Neural progenitor cell (in vitro differentiated cells): ENCODE results near the gene TLCD2. TPM values are rescaled to one million over a fixed set of nuclear protein-coding genes. Genes with fewer than 3 reads are reported as not detected.
"Not testable (repeated sequence)": the region's sequence is repeated elsewhere in the genome, so short reads cannot be mapped to it uniquely, and the experiment has no call there.

Source experiments
- DNase-seq: peaks from one replicate; pipeline ENCODE4 v3.0.0-alpha.2; 2016; ENCODE audit warnings: low spot score
- H2AFZ ChIP-seq: fragments of 200-600 bp; sonication (generic); replicated peaks from 2 replicates; pipeline ENCODE4 v1.6.1; 2016; ENCODE audit warnings: antibody characterized with exemption
- H3F3A ChIP-seq: fragments of 200-600 bp; sonication (generic); 2 replicates; pipeline ENCODE4 v1.6.1; 2016; ENCODE audit warnings: antibody characterized with exemption, low read depth
- H3K27ac ChIP-seq: fragments of 200-600 bp; sonication (generic); 2 replicates; pipeline ENCODE4 v1.5.1; 2016; ENCODE audit warnings: mild to moderate bottlenecking
- H3K27me3 ChIP-seq: fragments of 200-600 bp; sonication (generic); 2 replicates; pipeline ENCODE4 v1.6.1; 2016; ENCODE audit warnings: mild to moderate bottlenecking, moderate library complexity
- H3K36me3 ChIP-seq: fragments of 200-600 bp; sonication (generic); 2 replicates; pipeline ENCODE4 v1.5.1; 2016
- H3K4me1 ChIP-seq: fragments of 200-600 bp; sonication (generic); 2 replicates; pipeline ENCODE4 v1.6.1; 2016; ENCODE audit warnings: mixed run types
- H3K4me2 ChIP-seq: fragments of 200-600 bp; sonication (generic); 2 replicates; pipeline ENCODE4 v1.6.1; 2016
- H3K4me3 ChIP-seq: fragments of 200-600 bp; sonication (generic); 2 replicates; pipeline ENCODE4 v1.5.1; 2016
- H3K79me2 ChIP-seq: fragments of 200-600 bp; sonication (generic); 2 replicates; pipeline ENCODE4 v1.6.1; 2016; ENCODE audit warnings: low read depth
- H3K9ac ChIP-seq: fragments of 200-600 bp; sonication (generic); 2 replicates; pipeline ENCODE4 v1.6.1; 2016
- H3K9me3 ChIP-seq: fragments of 200-600 bp; sonication (generic); 2 replicates; pipeline ENCODE4 v1.5.1; 2016; ENCODE audit warnings: low read depth
- H4K20me1 ChIP-seq: fragments of 200-600 bp; sonication (generic); 2 replicates; pipeline ENCODE4 v1.6.1; 2016; ENCODE audit warnings: low read depth
- H3K27ac Mint-ChIP-seq: 3 replicates; pipeline ENCODE4 v1.8.0; 2021; ENCODE audit warnings: mixed read lengths
- H3K27me3 Mint-ChIP-seq: 2 replicates; pipeline ENCODE4 v1.8.0; 2022; ENCODE audit warnings: low read depth, mild to moderate bottlenecking, inconsistent platforms, moderate library complexity, mixed read lengths; ENCODE audit not compliant: insufficient read depth
- H3K36me3 Mint-ChIP-seq: 3 replicates; pipeline ENCODE4 v1.8.0; 2021; ENCODE audit warnings: mixed read lengths
- H3K4me1 Mint-ChIP-seq: 3 replicates; pipeline ENCODE4 v1.8.0; 2021; ENCODE audit warnings: mixed read lengths
- H3K4me3 Mint-ChIP-seq: 3 replicates; pipeline ENCODE4 v1.8.0; 2021; ENCODE audit warnings: mild to moderate bottlenecking, moderate library complexity, mixed read lengths
- H3K9me3 Mint-ChIP-seq: 3 replicates; pipeline ENCODE4 v1.8.0; 2020; ENCODE audit warnings: mixed read lengths
- EZH2 ChIP-seq: fragments of 200-600 bp; sonication (generic); IDR thresholded peaks from 2 replicates; pipeline ENCODE4 v1.6.1; 2017; ENCODE audit warnings: antibody characterized with exemption, mild to moderate bottlenecking, moderate library complexity
- EZH2phosphoT487 ChIP-seq: fragments of 200-600 bp; sonication (generic); IDR thresholded peaks from 2 replicates; pipeline ENCODE4 v1.6.1; 2017; ENCODE audit warnings: antibody characterized with exemption
- microRNA counts: library from miRNA; unstranded; fragments of <30 nt; microRNA quantifications from one replicate; lab custom pipeline; 2016
- total RNA-seq: library from RNA; depleted of rRNA; stranded (reverse); fragments of >200 nt; gene quantifications from 2 replicates; pipeline ENCODE4 v1.2.3, GENCODE V29; 2015; ENCODE audit warnings: low replicate concordance
- TF ChIP-seq, protein P1 (sequence below): fragments of 200-600 bp; sonication (generic); IDR thresholded peaks from 2 replicates; pipeline ENCODE4 v1.5.1; 2017; ENCODE audit warnings: antibody characterized with exemption, mild to moderate bottlenecking

TLCD2 gene
- total RNA-seq, 1 donor from 2014 or later = 0.15 TPM

DNA sequence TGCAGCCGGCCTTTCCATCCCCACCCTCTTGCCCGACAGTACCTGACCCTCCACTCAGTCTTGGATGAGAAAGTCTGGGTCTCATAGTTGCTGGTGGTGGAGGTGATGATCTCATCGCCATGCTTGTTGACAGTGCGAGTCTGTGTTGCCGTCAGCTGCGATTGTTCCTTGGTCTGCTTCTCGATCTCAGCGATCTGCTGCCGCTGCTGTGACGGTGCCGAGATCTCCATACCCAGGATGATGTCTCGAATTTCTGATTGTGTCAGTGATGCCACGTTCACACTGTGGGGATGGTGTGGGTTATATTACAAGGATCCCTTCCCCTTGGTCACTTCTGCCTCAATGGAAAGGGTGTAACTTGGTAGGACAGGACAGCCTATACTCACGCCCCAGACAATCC lies 56.4 kb downstream of the TLCD2 start:
- Mint-ChIP-seq H3K27ac (no peak overlapping the region), H3K36me3 (peaks cover 48% of the 10 kb centered on the region), H3K27me3 (peaks cover 2% of the 10 kb centered on the region), H3K4me1 (peaks cover 7% of the 10 kb centered on the region), H3K4me3 (peak overlapping the region; percentile 28), H3K9me3 (no peaks in the 10 kb centered on the region)
- no peak overlapping the region for H3K9ac ChIP-seq
- no peaks in the 10 kb centered on the region for H3K9me3 ChIP-seq
- no peak overlapping the region for H3K27ac ChIP-seq
- no peaks in the 10 kb centered on the region for H3K27me3 ChIP-seq
- no peak overlapping the region for H2AFZ ChIP-seq
- no peak overlapping the region for H3K4me3 ChIP-seq
- H3K79me2 ChIP-seq = no peaks in the 10 kb centered on the region
- H3K36me3 ChIP-seq = peaks cover 27% of the 10 kb centered on the region
- H3K4me2 ChIP-seq = no peak overlapping the region
- H3F3A ChIP-seq = peaks cover 53% of the 10 kb centered on the region
- TF ChIP-seq, protein P1, sequence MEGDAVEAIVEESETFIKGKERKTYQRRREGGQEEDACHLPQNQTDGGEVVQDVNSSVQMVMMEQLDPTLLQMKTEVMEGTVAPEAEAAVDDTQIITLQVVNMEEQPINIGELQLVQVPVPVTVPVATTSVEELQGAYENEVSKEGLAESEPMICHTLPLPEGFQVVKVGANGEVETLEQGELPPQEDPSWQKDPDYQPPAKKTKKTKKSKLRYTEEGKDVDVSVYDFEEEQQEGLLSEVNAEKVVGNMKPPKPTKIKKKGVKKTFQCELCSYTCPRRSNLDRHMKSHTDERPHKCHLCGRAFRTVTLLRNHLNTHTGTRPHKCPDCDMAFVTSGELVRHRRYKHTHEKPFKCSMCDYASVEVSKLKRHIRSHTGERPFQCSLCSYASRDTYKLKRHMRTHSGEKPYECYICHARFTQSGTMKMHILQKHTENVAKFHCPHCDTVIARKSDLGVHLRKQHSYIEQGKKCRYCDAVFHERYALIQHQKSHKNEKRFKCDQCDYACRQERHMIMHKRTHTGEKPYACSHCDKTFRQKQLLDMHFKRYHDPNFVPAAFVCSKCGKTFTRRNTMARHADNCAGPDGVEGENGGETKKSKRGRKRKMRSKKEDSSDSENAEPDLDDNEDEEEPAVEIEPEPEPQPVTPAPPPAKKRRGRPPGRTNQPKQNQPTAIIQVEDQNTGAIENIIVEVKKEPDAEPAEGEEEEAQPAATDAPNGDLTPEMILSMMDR = no peak
- TF ChIP-seq EZH2phosphoT487 (no peak), EZH2 (no peak)
- DNase-seq = no peak
- peaks cover 54% of the 10 kb centered on the region for H4K20me1 ChIP-seq
- H3K4me1 ChIP-seq = peaks cover 6% of the 10 kb centered on the region

DNA sequence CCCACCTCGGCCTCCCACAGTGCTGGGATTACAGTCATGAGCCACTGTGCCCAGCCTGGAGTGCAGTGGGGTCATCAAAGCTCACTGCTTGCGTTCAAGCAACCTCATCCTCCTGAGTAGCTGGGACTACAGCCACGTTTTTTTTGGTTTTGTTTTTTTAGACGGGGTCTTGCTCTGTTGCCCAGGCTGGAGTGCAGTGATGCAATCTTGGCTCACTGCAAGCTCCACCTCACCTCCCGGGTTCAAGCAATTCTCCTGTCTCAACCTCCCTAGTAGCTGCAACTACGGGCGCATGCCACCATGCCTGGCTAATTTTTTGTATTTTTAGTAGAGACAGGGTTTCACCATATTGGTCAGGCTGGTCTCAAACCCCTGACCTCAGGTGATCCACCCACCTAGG lies 57.4 kb downstream of the TLCD2 start:
- H3K4me1 Mint-ChIP-seq, H3K4me3 ChIP-seq, H3K79me2 ChIP-seq, H3K27me3 ChIP-seq, H3K9me3 Mint-ChIP-seq, H3K9ac ChIP-seq, H2AFZ ChIP-seq, DNase-seq, H3K27ac ChIP-seq, H3K4me2 ChIP-seq, H3K27ac Mint-ChIP-seq, H3K4me3 Mint-ChIP-seq, H3K9me3 ChIP-seq, H3K27me3 Mint-ChIP-seq, H3K4me1 ChIP-seq: not testable (repeated sequence)
- peaks cover 38% of the 10 kb centered on the region for H3K36me3 Mint-ChIP-seq
- H4K20me1 ChIP-seq = peaks cover 54% of the 10 kb centered on the region
- H3K36me3 ChIP-seq = peaks cover 18% of the 10 kb centered on the region
- H3F3A ChIP-seq = peaks cover 62% of the 10 kb centered on the region

MicroRNA genes within 50 kb of the gene (microRNA counts, 767-probe panel; counts per million panel counts)
- 2,552 counts per million, percentile 90 among the panel's probes with 10 or more counts for microRNA hsa-miR-22-3p (lab: Ali Mortazavi, UCI)

Other genes starting within 250 kb of the TLCD2 start
- gene MYO1C, start 217.7 kb downstream of the TLCD2 start, total RNA-seq = 28.7 and 40.6 TPM in 2 replicates
- 11.7 and 20.9 TPM in 2 replicates for gene INPP5K, start 193.8 kb downstream of the TLCD2 start, total RNA-seq
- gene PITPNA, start 147.6 kb downstream of the TLCD2 start, total RNA-seq = 25.3 and 29.6 TPM in 2 replicates
- gene SLC43A2, start 81.5 kb downstream of the TLCD2 start, total RNA-seq = 6.8 and 18.4 TPM in 2 replicates
- 1.1 TPM in 1 of 2 replicates, not detected in the other for gene SCARF1, start 64.6 kb downstream of the TLCD2 start, total RNA-seq
- 0.13 and 2.8 TPM in 2 replicates for gene RILP, start 60.5 kb downstream of the TLCD2 start, total RNA-seq
- 119 and 173 TPM in 2 replicates for gene PRPF8, start 25.5 kb downstream of the TLCD2 start, total RNA-seq
- 1.9 and 10.4 TPM in 2 replicates for gene WDR81, start 14.3 kb upstream of the TLCD2 start, total RNA-seq
- 0.59 TPM in 1 of 2 replicates, not detected in the other for gene SERPINF2, start 32.5 kb upstream of the TLCD2 start, total RNA-seq
- gene SERPINF1, start 51.7 kb upstream of the TLCD2 start, total RNA-seq = 57.9 and 93.5 TPM in 2 replicates
- 24.0 and 24.4 TPM in 2 replicates for gene SMYD4, start 119.5 kb upstream of the TLCD2 start, total RNA-seq
- gene RPA1, start 119.6 kb upstream of the TLCD2 start, total RNA-seq = 78.5 and 94.4 TPM in 2 replicates